Umbilical cord (tissue), 2 donors: Measurements from ENCODE around the gene GRID2. TPM values are rescaled to one million over a fixed set of nuclear protein-coding genes. Genes with fewer than 3 reads are reported as not detected.

Experiments
- DNase-seq: peaks from one replicate; pipeline ENCODE4 v3.0.0-alpha.2; 2015; ENCODE audit warnings: low spot score
- total RNA-seq: library from RNA; depleted of rRNA; stranded (reverse); fragments of >200 nt; gene quantifications from one replicate; pipeline ENCODE4 v1.2.3, GENCODE V29; 2014; ENCODE audit warnings: low replicate concordance; ENCODE audit not compliant: insufficient read depth

GRID2 gene
- total RNA-seq, 1 donor from 2014 or later = 7.9 TPM

- DNase-seq = no peak
These were observed 649.7 kb downstream of the GRID2 start for GRCh38 chr4:92953462-92953861.

DNA sequence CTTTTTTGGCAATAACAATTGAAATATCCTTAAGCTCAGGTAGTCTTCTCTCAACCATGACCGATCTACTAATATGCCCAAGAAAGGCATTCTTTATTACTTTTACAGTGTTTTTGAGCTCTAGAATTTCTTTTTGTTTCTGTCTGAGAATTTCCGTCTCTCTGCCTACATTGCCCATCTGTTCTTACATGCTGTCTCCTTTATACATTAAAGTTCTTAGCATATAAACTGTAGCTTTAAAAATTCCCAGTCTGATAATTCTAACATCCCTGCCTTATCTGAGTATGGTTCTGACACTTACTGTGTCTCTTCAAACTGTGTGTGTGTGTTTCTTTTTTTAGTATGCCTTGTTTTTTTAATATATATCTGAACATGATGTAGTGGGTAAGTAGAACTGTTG is 658.1 kb downstream of the GRID2 start:
- no peak for DNase-seq

DNA sequence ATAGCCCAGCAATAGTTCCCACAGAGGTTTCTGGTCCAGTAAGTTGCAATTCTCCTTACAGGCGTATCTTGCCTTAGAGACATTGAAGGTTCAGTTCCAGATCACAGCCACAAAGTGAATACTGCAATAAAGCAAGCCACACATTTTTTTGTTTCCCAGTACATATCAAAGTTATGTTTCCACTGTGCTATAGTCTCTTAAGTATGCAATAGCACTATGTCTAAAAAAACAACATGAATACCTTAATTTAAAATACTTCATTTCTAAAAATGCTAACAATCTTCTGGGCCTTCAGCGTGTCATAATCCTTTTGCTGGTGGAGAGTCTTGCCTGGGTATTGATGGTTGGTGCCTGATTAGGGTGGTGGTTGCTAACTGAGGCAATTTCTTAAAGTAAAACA is 659.1 kb downstream of the GRID2 start:
- no peak for DNase-seq

GRCh38 chr4:92968556-92968955 is 664.8 kb downstream of the GRID2 start:
- no peak for DNase-seq

DNA sequence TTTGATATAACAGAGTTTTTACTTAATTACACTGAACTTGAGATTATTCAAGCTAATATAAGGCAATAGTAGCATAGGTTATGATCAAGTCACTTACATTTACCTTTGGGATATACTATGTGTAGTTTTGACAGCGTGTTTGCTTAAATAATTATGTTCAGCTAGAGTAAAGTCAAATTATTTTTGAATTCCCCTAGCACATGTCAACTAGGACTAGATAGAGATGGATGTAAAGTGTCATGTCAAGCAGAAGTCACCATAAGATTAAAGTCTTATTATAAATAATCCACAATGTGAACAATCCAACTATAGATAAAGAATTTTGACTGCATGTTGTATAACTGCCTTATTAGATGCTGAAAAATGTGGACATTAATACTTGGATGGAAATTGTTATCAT is 665.2 kb downstream of the GRID2 start:
- no peak for DNase-seq

GRCh38 chr4:92969650-92970379 is 666.0 kb downstream of the GRID2 start:
- peak; percentile 21 for DNase-seq

- peak; percentile 24 for DNase-seq
These were observed 667.2 kb downstream of the GRID2 start for GRCh38 chr4:92970996-92971395.

GRCh38 chr4:92988301-92988700 is 684.5 kb downstream of the GRID2 start:
- DNase-seq = peak; percentile 44

DNA sequence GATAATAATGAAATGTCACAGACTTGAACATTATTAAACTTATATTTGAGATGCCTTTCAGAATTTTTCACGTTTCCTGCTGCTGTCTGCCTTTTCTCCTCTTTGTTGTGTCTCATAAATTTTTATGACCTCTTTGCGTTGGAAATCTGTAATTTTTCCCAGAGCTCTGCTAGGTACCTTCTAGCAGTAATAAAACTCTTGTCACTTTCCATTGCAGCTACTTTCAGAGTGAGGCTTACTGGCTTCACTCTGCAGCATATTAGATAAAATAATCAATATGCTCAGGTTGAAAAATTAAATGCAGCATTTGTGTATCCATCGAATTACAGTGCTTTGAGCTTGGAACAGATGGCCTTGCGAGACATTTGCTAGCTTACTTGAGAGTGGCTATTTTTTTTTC is 689.0 kb downstream of the GRID2 start:
- DNase-seq = no peak

- no peak for DNase-seq
These were observed 691.0 kb downstream of the GRID2 start for GRCh38 chr4:92994727-92995126.

DNA sequence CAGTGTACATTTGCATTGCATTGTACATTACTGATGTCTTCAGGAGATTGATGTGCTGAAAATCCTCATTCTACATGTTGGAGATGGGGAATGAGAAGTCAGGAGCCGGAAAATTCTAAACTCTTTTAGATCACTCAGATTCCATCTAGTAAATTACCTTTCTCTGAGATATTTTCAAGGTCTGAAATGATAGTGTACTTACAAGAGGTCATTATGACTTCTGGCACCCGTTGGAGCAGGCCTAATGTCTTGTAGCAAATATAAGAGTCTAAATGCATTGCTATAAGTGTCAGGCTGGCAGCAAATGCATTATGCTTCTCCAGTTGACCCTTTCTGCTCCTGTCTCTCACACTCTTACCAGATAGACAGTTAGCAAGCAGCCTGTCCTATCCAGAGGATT is 692.8 kb downstream of the GRID2 start:
- DNase-seq = no peak

DNA sequence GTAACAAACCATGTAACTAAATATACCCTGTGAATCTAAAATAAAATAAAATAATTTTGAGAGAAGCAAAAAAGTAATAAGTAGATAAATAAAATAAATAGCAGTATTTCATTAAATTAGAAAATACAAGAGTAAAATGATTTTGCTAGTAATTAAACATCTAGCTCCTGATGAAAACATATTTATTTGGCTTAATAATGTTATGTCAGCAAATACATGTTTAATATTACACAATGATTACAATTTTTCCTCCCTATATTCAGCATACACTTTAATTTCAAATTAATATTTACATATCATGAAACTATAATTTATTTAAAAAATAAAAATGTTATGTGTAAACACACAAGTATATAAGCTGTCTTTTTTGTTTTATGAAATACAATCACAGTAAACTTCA is 697.1 kb downstream of the GRID2 start:
- DNase-seq = no peak

DNA sequence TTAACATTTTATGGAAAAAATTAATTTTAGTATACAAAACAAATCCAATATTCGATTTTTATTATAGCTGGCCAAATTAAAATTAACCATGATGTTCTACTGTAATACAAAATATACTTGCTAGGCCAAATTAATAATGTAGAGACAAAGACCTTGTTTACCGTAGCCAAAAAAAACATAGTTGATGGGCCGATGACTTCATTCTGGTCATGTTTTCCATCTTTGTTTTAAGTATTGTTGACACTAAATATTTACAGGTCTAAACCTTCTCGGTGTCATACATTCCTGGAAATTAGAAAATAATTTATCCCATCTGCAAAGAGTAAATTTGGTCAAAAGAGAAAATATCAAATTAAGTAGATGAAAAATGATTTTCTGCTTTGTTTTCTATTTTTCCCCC is 698.5 kb downstream of the GRID2 start:
- no peak for DNase-seq

GRCh38 chr4:93016350-93016749 is 712.6 kb downstream of the GRID2 start:
- DNase-seq = no peak

GRCh38 chr4:93018243-93018642 is 714.5 kb downstream of the GRID2 start:
- DNase-seq = no peak

DNA sequence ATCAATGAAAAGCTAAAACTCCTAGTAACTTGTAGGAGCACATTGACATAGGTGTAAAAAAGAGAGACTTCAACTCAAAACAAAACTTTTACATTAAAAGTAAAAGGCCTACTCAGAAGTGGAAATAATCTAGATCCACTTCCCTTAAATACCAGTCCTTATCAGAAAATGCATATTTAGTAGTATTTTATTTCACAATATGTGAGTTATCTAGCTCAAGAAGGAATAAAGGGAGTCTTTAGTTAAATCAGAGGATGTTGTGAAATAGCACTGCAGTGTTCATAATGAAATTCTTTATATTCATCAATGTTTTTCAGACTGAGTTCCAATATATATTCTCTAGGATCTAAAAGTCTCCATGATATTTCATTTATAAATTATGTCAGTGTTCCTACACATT is 715.0 kb downstream of the GRID2 start:
- DNase-seq = peak; percentile 63

DNA sequence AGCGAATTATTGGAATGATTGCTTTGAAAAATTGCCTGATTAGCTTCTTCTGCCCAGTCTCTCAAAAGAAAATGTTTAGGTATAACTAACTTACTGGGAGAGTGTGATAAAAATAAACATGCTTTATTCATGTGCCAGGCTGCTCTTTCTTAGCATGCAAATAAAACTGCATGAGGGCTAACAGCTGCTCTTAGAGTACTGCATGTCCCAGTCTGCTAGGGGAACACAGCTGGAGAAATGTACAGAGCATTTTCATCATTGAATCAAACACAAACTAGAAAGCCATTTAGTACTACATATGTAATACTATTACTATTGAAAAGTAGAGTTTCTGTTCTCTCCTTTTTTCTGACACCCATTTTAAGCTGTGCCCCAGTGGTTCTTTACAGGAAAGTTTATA is 726.0 kb downstream of the GRID2 start:
- DNase-seq = peak; percentile 39

- no peak for DNase-seq
These were observed 726.9 kb downstream of the GRID2 start for GRCh38 chr4:93030670-93031069.

GRCh38 chr4:93031431-93032098 is 727.8 kb downstream of the GRID2 start:
- DNase-seq = no peak

GRCh38 chr4:93042746-93043145 is 739.0 kb downstream of the GRID2 start:
- DNase-seq = no peak

DNA sequence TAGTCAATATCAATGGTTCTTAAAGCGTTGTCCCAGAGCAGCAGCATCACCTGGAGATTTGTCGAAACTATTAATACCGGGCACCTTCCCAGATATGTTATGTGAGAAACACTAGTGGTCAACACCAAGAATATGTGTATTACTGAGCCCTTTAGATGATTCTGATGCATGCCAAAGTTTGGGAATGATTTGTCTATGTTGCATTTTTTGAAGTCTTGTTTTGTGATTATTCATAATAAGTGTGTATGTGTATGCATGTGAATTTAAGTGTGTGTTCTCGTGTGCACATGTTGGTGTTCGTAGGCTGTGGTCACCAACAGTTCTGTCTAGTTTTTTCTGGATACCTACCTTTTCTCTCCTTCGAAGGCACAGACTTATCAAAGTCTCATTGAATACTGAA is 749.4 kb downstream of the GRID2 start:
- DNase-seq = no peak

DNA sequence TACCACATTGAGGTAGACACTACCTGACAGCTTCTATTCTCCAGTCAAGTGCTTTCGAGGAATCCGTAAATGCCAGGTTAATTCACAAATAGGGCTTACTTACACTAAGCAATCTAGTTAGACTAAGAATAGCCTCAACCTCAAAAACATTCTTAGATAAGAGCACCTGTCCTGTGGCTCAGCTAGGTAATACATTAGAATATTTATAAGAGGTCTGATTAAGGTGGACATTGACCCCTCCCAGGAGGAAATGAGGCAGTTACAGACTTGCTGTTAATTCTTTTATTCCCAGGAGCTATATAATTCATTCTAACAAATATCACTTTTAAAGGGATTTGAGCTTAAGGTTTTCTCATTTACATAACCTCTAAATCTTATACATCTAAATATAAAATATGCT is 758.1 kb downstream of the GRID2 start:
- no peak for DNase-seq

DNA sequence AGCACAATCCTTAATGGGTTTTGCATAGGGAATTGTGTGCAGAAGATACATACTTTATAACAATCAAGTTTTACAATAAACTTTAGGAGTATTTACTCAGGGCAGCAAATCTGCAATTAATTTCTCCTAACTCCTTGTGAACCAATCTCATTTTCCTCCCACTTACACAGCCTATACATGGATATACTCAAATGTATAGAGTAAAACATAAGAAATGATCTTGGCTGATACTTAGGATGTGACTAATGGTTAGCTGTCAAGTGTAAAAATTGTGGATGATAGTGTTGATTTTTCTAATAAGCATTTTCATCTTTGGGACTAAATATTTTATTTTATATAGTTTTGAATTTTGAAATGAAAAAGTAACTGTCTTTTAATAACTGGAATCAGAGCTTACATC is 759.6 kb downstream of the GRID2 start:
- DNase-seq = no peak

- DNase-seq = no peak
These were observed 762.0 kb downstream of the GRID2 start for GRCh38 chr4:93065790-93066189.
